GM19463 (cell line): Measurements from ENCODE around the gene PLXNA1.
A peak's percentile ranks its signal among the peaks of the same experiment; 100 is the strongest.

Source experiments
- ATAC-seq: cut with Tn5 transposase; IDR thresholded peaks from one replicate; pipeline ENCODE4 v1.9.1; 2021; ENCODE audit warnings: mild to moderate bottlenecking, moderate library complexity; ENCODE audit not compliant: unreplicated experiment

PLXNA1 gene

GRCh38 chr3:127015282-127016042 is 32.5 kb downstream of the PLXNA1 start:
- ATAC-seq = peak; percentile 95

- ATAC-seq = no peak
These were observed 33.1 kb downstream of the PLXNA1 start for GRCh38 chr3:127016043-127016343.

GRCh38 chr3:127016461-127016860 is 33.5 kb downstream of the PLXNA1 start:
- ATAC-seq = no peak

- no peak for ATAC-seq
These were observed 34.3 kb downstream of the PLXNA1 start for GRCh38 chr3:127017229-127017628.

GRCh38 chr3:127017781-127018180 is 34.9 kb downstream of the PLXNA1 start:
- ATAC-seq = no peak

- no peak for ATAC-seq
These were observed 35.5 kb downstream of the PLXNA1 start for GRCh38 chr3:127018306-127018828.

- no peak for ATAC-seq
These were observed 36.5 kb downstream of the PLXNA1 start for GRCh38 chr3:127019449-127019848.

- no peak for ATAC-seq
These were observed 37.6 kb downstream of the PLXNA1 start for GRCh38 chr3:127020543-127020942.

GRCh38 chr3:127022849-127023248 is 39.9 kb downstream of the PLXNA1 start:
- ATAC-seq = no peak

GRCh38 chr3:127025456-127025855 is 42.5 kb downstream of the PLXNA1 start:
- ATAC-seq = no peak

GRCh38 chr3:127026036-127026435 is 43.1 kb downstream of the PLXNA1 start:
- no peak for ATAC-seq

GRCh38 chr3:127026661-127027060 is 43.7 kb downstream of the PLXNA1 start:
- ATAC-seq = no peak

GRCh38 chr3:127027061-127027735 is 44.3 kb downstream of the PLXNA1 start:
- no peak for ATAC-seq

GRCh38 chr3:127027811-127028548 is 45.1 kb downstream of the PLXNA1 start:
- ATAC-seq = no peak

GRCh38 chr3:127028781-127029657 is 46.1 kb downstream of the PLXNA1 start:
- ATAC-seq = no peak

- no peak for ATAC-seq
These were observed 47.0 kb downstream of the PLXNA1 start for GRCh38 chr3:127029658-127030507.

- no peak for ATAC-seq
These were observed 47.8 kb downstream of the PLXNA1 start for GRCh38 chr3:127030508-127031412.

GRCh38 chr3:127031413-127031810 is 48.5 kb downstream of the PLXNA1 start:
- ATAC-seq = no peak

- ATAC-seq = no peak
These were observed 48.9 kb downstream of the PLXNA1 start for GRCh38 chr3:127031845-127032244.
